Nephron (organoid): Measurements from ENCODE around the gene CNOT2.

Source experiments
- H3K27ac Mint-ChIP-seq, 3 experiments: 2 replicates each; pipeline ENCODE4 v1.8.0; 2020; ENCODE audit warnings: mixed read lengths in 3 of 3, mild to moderate bottlenecking in 2 of 3, moderate library complexity in 1 of 3
- H3K27me3 Mint-ChIP-seq: 2 replicates; pipeline ENCODE4 v1.8.0; 2021; ENCODE audit warnings: low read depth, mild to moderate bottlenecking, moderate library complexity, mixed read lengths
- H3K36me3 Mint-ChIP-seq: 2 replicates; pipeline ENCODE4 v1.8.0; 2020; ENCODE audit warnings: low read depth, mixed read lengths
- H3K4me1 Mint-ChIP-seq: 2 replicates; pipeline ENCODE4 v1.8.0; 2020; ENCODE audit warnings: mixed read lengths
- H3K4me3 Mint-ChIP-seq, 3 experiments: 2 replicates each; pipeline ENCODE4 v1.8.0; 2020; ENCODE audit warnings: mild to moderate bottlenecking in 3 of 3, mixed read lengths in 3 of 3, moderate library complexity in 2 of 3
- H3K9me3 Mint-ChIP-seq: 2 replicates; pipeline ENCODE4 v1.8.0; 2020; ENCODE audit warnings: mixed read lengths
- TF ChIP-seq, protein P1 (sequence below), 3 experiments: fragments of 200-600 bp; sonication (generic); IDR thresholded peaks; one replicate each; pipeline ENCODE4 v1.5.0; 2021; ENCODE audit warnings: antibody characterized with exemption in 3 of 3; ENCODE audit not compliant: unreplicated experiment in 3 of 3

Gene CNOT2

DNA sequence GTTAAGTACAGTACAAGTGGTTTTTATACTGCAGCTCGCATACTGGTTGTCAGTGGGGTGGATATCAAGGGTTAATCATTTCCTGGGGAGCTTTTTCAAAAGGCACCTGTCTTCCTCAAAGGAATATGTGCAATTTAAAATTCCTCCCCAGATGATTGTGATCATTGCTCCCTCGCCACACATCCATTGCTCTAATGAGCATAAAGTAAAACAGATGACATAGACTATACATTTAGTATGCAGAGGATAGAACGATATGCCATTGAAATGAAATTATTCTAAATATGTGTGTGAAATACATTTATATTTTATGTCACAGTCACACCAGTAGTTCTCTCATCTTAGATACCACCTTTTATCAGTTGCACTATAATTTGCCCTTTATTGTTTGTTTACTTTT lies 86.5 kb downstream of the CNOT2 start:
- Mint-ChIP-seq H3K36me3 (peaks cover 54% of the 10 kb centered on the region), H3K27ac (no peak overlapping the region), H3K4me3 (no peak overlapping the region), H3K9me3 (no peaks in the 10 kb centered on the region), H3K4me1 (no peaks in the 10 kb centered on the region), H3K27me3 (no peaks in the 10 kb centered on the region)
- TF ChIP-seq, protein P1, sequence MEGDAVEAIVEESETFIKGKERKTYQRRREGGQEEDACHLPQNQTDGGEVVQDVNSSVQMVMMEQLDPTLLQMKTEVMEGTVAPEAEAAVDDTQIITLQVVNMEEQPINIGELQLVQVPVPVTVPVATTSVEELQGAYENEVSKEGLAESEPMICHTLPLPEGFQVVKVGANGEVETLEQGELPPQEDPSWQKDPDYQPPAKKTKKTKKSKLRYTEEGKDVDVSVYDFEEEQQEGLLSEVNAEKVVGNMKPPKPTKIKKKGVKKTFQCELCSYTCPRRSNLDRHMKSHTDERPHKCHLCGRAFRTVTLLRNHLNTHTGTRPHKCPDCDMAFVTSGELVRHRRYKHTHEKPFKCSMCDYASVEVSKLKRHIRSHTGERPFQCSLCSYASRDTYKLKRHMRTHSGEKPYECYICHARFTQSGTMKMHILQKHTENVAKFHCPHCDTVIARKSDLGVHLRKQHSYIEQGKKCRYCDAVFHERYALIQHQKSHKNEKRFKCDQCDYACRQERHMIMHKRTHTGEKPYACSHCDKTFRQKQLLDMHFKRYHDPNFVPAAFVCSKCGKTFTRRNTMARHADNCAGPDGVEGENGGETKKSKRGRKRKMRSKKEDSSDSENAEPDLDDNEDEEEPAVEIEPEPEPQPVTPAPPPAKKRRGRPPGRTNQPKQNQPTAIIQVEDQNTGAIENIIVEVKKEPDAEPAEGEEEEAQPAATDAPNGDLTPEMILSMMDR (IDR thresholded peaks at IDR 0.05; ENCODE audit: unreplicated experiment in 3 of 3): no peak

DNA sequence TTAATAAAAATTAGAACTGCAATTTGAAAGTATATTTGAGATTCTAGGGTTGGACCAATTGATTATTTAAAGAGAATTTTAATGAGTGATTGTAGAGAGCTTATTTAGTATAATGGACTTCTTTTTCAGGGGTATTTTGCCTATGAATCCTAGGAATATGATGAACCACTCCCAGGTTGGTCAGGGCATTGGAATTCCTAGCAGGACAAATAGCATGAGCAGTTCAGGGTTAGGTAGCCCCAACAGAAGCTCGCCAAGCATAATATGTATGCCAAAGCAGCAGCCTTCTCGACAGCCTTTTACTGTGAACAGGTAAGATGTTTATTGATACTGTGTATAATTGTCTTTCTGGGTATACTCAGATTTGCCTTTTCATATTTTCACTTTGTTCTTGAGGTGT lies 86.9 kb downstream of the CNOT2 start:
- Mint-ChIP-seq H3K36me3 (peaks cover 54% of the 10 kb centered on the region), H3K27ac (no peak overlapping the region), H3K4me3 (no peak overlapping the region), H3K27me3 (no peaks in the 10 kb centered on the region), H3K9me3 (no peaks in the 10 kb centered on the region), H3K4me1 (no peaks in the 10 kb centered on the region)
- TF ChIP-seq, protein P1 (IDR thresholded peaks at IDR 0.05; ENCODE audit: unreplicated experiment in 3 of 3): no peak

DNA sequence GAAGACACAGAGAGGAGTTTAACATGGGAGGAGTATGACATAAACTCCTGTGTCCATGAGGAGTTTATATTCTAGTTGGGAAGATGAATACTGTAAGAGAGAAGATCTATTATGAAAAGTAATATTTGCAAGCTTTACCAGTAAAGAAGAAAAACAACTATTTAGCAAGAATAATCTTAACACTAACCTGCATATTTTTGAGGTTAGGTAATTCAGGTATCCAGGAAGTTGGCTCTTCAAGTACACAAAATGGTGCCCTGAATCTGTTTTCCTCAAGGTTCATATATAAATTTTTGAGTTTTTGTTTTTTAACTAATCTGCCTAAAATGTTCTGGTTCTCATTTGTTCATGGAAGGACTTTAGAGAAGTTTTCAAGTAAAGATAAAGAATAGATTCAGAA lies 89.0 kb downstream of the CNOT2 start:
- Mint-ChIP-seq H3K9me3 (no peaks in the 10 kb centered on the region), H3K36me3 (peaks cover 60% of the 10 kb centered on the region), H3K4me3 (no peak overlapping the region), H3K27ac (no peak overlapping the region), H3K4me1 (no peaks in the 10 kb centered on the region), H3K27me3 (no peaks in the 10 kb centered on the region)
- TF ChIP-seq, protein P1 (IDR thresholded peaks at IDR 0.05; ENCODE audit: unreplicated experiment in 3 of 3): no peak

DNA sequence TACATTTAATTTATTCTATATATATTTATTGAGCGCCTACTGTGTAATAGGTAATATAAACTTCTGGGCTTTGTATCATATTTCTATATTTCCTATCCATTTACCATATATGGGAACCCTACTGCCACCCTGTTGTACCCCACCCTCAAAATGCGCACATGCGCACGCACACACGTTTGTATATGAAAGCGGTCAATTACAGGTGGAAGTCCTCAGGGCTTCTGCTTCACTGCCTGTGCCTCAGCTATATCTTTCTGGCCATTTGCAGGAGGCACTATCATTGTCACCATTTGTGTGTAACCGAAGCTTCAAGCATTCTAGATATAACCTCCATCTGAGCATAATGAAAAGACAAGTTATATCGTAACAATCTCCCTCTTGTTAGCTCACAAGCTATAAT lies 91.5 kb downstream of the CNOT2 start:
- no peaks in the 10 kb centered on the region for H3K9me3 Mint-ChIP-seq
- H3K4me1 Mint-ChIP-seq: no peaks in the 10 kb centered on the region
- no peaks in the 10 kb centered on the region for H3K27me3 Mint-ChIP-seq
- H3K4me3 Mint-ChIP-seq: no peak overlapping the region
- peaks cover 67% of the 10 kb centered on the region for H3K36me3 Mint-ChIP-seq
- H3K27ac Mint-ChIP-seq: no peak overlapping the region
- TF ChIP-seq, protein P1 (IDR thresholded peaks at IDR 0.05; ENCODE audit: unreplicated experiment in 3 of 3): no peak

DNA sequence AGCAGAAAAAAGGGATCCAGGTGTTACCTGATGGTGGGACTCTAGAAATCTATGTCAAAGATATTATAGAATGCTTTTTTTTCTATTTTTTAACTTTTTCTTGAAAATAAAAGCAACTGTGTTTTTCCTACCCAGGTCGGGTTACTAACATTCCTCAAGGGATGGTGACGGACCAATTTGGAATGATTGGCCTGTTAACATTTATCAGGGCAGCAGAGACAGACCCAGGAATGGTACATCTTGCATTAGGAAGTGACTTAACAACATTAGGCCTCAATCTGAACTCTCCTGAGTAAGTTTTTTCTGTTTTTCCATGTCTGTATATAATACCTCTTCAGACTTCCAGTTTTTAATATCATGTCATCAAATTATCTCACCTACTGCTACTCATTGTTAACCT lies 95.3 kb downstream of the CNOT2 start:
- H3K9me3 Mint-ChIP-seq: no peaks in the 10 kb centered on the region
- peaks cover 74% of the 10 kb centered on the region for H3K36me3 Mint-ChIP-seq
- no peaks in the 10 kb centered on the region for H3K27me3 Mint-ChIP-seq
- no peak overlapping the region for H3K4me3 Mint-ChIP-seq
- TF ChIP-seq, protein P1 (IDR thresholded peaks at IDR 0.05; ENCODE audit: unreplicated experiment in 3 of 3): no peak
- H3K27ac Mint-ChIP-seq: no peak overlapping the region
- H3K4me1 Mint-ChIP-seq: no peaks in the 10 kb centered on the region

DNA sequence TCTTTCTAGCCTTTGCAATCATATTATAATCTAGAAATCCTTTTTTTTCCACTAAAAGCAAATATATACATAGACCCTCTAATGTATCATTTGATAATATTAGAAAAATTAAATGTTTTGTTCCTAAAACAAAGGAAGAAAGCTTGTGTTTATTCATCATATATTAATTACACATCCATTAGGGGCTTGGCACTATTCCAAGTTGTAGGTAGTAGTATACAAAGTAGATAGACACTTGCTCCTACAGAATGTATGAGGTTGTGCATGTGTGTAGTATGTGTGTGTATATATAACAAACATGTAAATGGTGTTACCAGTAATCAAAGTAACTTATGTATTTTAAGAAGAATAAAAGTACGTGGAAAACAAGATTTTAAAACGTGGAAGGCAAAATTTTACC lies 107.8 kb downstream of the CNOT2 start:
- H3K4me3 Mint-ChIP-seq: no peak overlapping the region
- no peak overlapping the region for H3K27ac Mint-ChIP-seq
- H3K9me3 Mint-ChIP-seq: no peaks in the 10 kb centered on the region
- H3K4me1 Mint-ChIP-seq: no peaks in the 10 kb centered on the region
- TF ChIP-seq, protein P1 (IDR thresholded peaks at IDR 0.05; ENCODE audit: unreplicated experiment in 3 of 3): no peak
- H3K36me3 Mint-ChIP-seq: peaks cover 38% of the 10 kb centered on the region
- no peaks in the 10 kb centered on the region for H3K27me3 Mint-ChIP-seq
